A549 (cell line): ENCODE results near the gene TSC22D1. TPM values are rescaled to one million over a fixed set of nuclear protein-coding genes. Genes with fewer than 3 reads are reported as not detected.

Experiments
- ATAC-seq, 2 experiments: fragments of 200-7000 bp in 1 of 2; fragments of >200 bp in 1 of 2; cut with Nextera tagmentation in 1 of 2; cut with Tn5 transposase in 1 of 2; 3 replicates each; pipeline versions ENCODE4 v1.8.0 to v1.9.1; 2018 to 2020; ENCODE audit warnings: mild to moderate bottlenecking in 1 of 2, moderate library complexity in 1 of 2
- CTCF ChIA-PET: fragments of 300-600 bp; sonication (Branson Sonifier 250); formaldehyde crosslinking; extraction: SDS; loops from one replicate; lab custom pipeline; 2021; ENCODE audit warnings: antibody characterized with exemption, inconsistent platforms; lab: Yijun Ruan, JAX
- POLR2A ChIA-PET: fragments of 350-600 bp; formaldehyde crosslinking; extraction: SDS; loops from one replicate; lab custom pipeline; 2021; ENCODE audit warnings: antibody characterized with exemption, inconsistent platforms; lab: Yijun Ruan, JAX
- DNase-seq, 2 experiments: peaks; one replicate each; pipeline versions ENCODE4 v3.0.0 to v3.0.0-alpha.2; 2011 to 2016; ENCODE audit warnings: low read depth in 1 of 2, low spot score in 1 of 2
- FAIRE-seq: peaks from 2 replicates; lab custom pipeline; 2011; peaks lifted over from hg19 to GRCh38; lab: Jason Lieb, UNC
- H3K27ac ChIP-seq, 2 experiments: fragments of >200 bp; sonication (Bioruptor Twin); formaldehyde crosslinking; 3 replicates each; pipeline ENCODE4 v1.5.1; 2016 to 2017
- H3K4me1 ChIP-seq: fragments of >200 bp; sonication (Bioruptor Twin); formaldehyde crosslinking; 3 replicates; pipeline ENCODE4 v1.6.1; 2016
- H3K4me2 ChIP-seq: fragments of >200 bp; sonication (Bioruptor Twin); formaldehyde crosslinking; 3 replicates; pipeline ENCODE4 v1.6.1; 2016
- H3K4me3 ChIP-seq: fragments of >200 bp; sonication (Bioruptor Twin); formaldehyde crosslinking; 3 replicates; pipeline ENCODE4 v1.5.1; 2016
- H3K9me3 ChIP-seq: fragments of >200 bp; sonication (Bioruptor Twin); formaldehyde crosslinking; 3 replicates; pipeline ENCODE4 v1.6.1; 2016
- BHLHE40 ChIP-seq: IDR thresholded peaks from 2 replicates; pipeline ENCODE4 v1.6.1; 2012; ENCODE audit warnings: low read depth, low read length, inconsistent platforms
- CBX2 ChIP-seq: fragments of 200-600 bp; sonication (generic); IDR thresholded peaks from 2 replicates; pipeline ENCODE4 v1.6.1; 2016; ENCODE audit warnings: low read depth, mild to moderate bottlenecking, borderline replicate concordance
- CHD2 ChIP-seq: fragments of 150-350 bp; IDR thresholded peaks from 2 replicates; pipeline ENCODE4 v1.6.1; 2014; ENCODE audit warnings: low read length; ENCODE audit not compliant: partially characterized antibody
- E2F6 ChIP-seq: IDR thresholded peaks from 2 replicates; pipeline ENCODE4 v1.6.1; 2012; ENCODE audit warnings: low read depth, borderline replicate concordance
- EHF ChIP-seq: fragments of 250-450 bp; sonication (Bioruptor Pico); IDR thresholded peaks from 2 replicates; pipeline ENCODE4 v1.5.0; 2020; ENCODE audit warnings: mild to moderate bottlenecking
- ELK1 ChIP-seq: fragments of 150-350 bp; IDR thresholded peaks from 2 replicates; pipeline ENCODE4 v1.6.1; 2014; ENCODE audit warnings: low read depth, mild to moderate bottlenecking, low read length
- FOSB ChIP-seq: fragments of 250-450 bp; sonication (Bioruptor Pico); IDR thresholded peaks from 2 replicates; pipeline ENCODE4 v1.5.0; 2020; ENCODE audit warnings: mild to moderate bottlenecking, moderate library complexity
- FOXS1 ChIP-seq: fragments of 250-450 bp; sonication (Bioruptor Pico); IDR thresholded peaks from 2 replicates; pipeline ENCODE4 v1.5.0; 2020; ENCODE audit warnings: mild to moderate bottlenecking, moderate library complexity
- HMGXB4 ChIP-seq: fragments of 250-450 bp; sonication (Bioruptor Pico); IDR thresholded peaks from 2 replicates; pipeline ENCODE4 v1.5.0; 2021; ENCODE audit warnings: mild to moderate bottlenecking, moderate library complexity, borderline replicate concordance
- HOXA7 ChIP-seq: fragments of 250-450 bp; sonication (Bioruptor Pico); IDR thresholded peaks from 2 replicates; pipeline ENCODE4 v1.5.0; 2020; ENCODE audit warnings: mild to moderate bottlenecking, moderate library complexity
- HOXB5 ChIP-seq: fragments of 250-450 bp; sonication (Bioruptor Pico); IDR thresholded peaks from 2 replicates; pipeline ENCODE4 v1.5.0; 2020; ENCODE audit warnings: mild to moderate bottlenecking, moderate library complexity
- JUNB ChIP-seq: fragments of >200 bp; sonication (Bioruptor Twin); formaldehyde crosslinking; IDR thresholded peaks from 2 replicates; pipeline ENCODE4 v1.6.1; 2016
- KDM1A ChIP-seq: fragments of 200-600 bp; sonication (generic); IDR thresholded peaks from 2 replicates; pipeline ENCODE4 v1.6.1; 2016; ENCODE audit warnings: low read depth, mild to moderate bottlenecking
- MYC ChIP-seq: IDR thresholded peaks from 2 replicates; pipeline ENCODE4 v1.6.1; 2012; ENCODE audit warnings: mild to moderate bottlenecking, inconsistent platforms, low read length, improper control_type of control experiment, borderline replicate concordance
- NFE2L2 ChIP-seq: fragments of 150-350 bp; conservative IDR thresholded peaks from 2 replicates; pipeline ENCODE4 v1.6.1; 2014; ENCODE audit warnings: low read length
- NPAS2 ChIP-seq: fragments of 250-450 bp; sonication (Bioruptor Pico); IDR thresholded peaks from 2 replicates; pipeline ENCODE4 v1.8.0; 2022; ENCODE audit warnings: mild to moderate bottlenecking, moderate library complexity, borderline replicate concordance
- NR3C1 ChIP-seq: fragments of >200 bp; sonication (Bioruptor Twin); formaldehyde crosslinking; IDR thresholded peaks from 3 replicates; pipeline ENCODE4 v1.6.1; 2017
- PBX3 ChIP-seq: IDR thresholded peaks from 2 replicates; pipeline ENCODE4 v1.6.1; 2012
- PHF8 ChIP-seq: fragments of 200-600 bp; sonication (generic); IDR thresholded peaks from 2 replicates; pipeline ENCODE4 v1.6.1; 2016; ENCODE audit warnings: low read depth, mild to moderate bottlenecking, antibody characterized with exemption, moderate library complexity, borderline replicate concordance
- POLR2A ChIP-seq: IDR thresholded peaks from 2 replicates; pipeline ENCODE4 v1.6.1; 2012; ENCODE audit warnings: mild to moderate bottlenecking, low read length
- POLR2AphosphoS2 ChIP-seq: conservative IDR thresholded peaks from 2 replicates; pipeline ENCODE4 v1.6.1; 2012; ENCODE audit warnings: low read length, improper control_type of control experiment, inconsistent platforms
- REST ChIP-seq: fragments of 200-600 bp; sonication (generic); IDR thresholded peaks from 2 replicates; pipeline ENCODE4 v1.6.1; 2016; ENCODE audit warnings: antibody characterized with exemption, mild to moderate bottlenecking, moderate library complexity
- RFX5 ChIP-seq: fragments of 450-650 bp; IDR thresholded peaks from 2 replicates; pipeline ENCODE4 v1.7.1; 2014; ENCODE audit warnings: antibody characterized with exemption, mild to moderate bottlenecking, moderate library complexity
- RNF2 ChIP-seq: fragments of 200-600 bp; sonication (generic); IDR thresholded peaks from 2 replicates; pipeline ENCODE4 v1.6.1; 2016; ENCODE audit warnings: low read depth, mild to moderate bottlenecking, antibody characterized with exemption, moderate library complexity, borderline replicate concordance
- TFCP2L1 ChIP-seq: fragments of 250-450 bp; sonication (Bioruptor Pico); IDR thresholded peaks from 2 replicates; pipeline ENCODE4 v1.5.0; 2021; ENCODE audit warnings: mild to moderate bottlenecking
- TP53 ChIP-seq: fragments of 250-450 bp; sonication (Bioruptor Pico); IDR thresholded peaks from 2 replicates; pipeline ENCODE4 v1.5.0; 2021; ENCODE audit warnings: mild to moderate bottlenecking, moderate library complexity
- USF2 ChIP-seq: fragments of 450-650 bp; IDR thresholded peaks from 2 replicates; pipeline ENCODE4 v1.6.1; 2014; ENCODE audit warnings: antibody characterized with exemption
- WGBS: methylation state at CpG from one replicate; pipeline ENCODE4 v1.1.6; 2017; ENCODE audit errors: missing lambda C conversion rate; 5-methylcytosine and 5-hydroxymethylcytosine counted together
- polyA plus RNA-seq, 4 experiments: library from polyadenylated mRNA; depleted of rRNA in 3 of 4; stranded (reverse); fragments of >200 nt; fragmentation: RNase III in 1 of 4; extraction: RNeasy Plus Mini Kit Qiagen cat#74134 plus additional on column Dnase treatment in 1 of 4; gene quantifications; 2 replicates in 3 of 4; 3 replicates in 1 of 4; pipeline ENCODE4 v1.2.3, GENCODE V29; 2011 to 2017

Gene TSC22D1
- polyA plus RNA-seq, 2 of the 4 experiments (the other 2 are of a cell fraction), result 66.8 to 196 TPM

GRCh38 chr13:44412346-44412935, 163.7 kb downstream of the TSC22D1 start:
- TF ChIP-seq POLR2A, result no peak
- no peak for TF ChIP-seq FOXS1 (CRISPR knock-in tag)
- no peak for TF ChIP-seq MYC
- TF ChIP-seq POLR2AphosphoS2, result no peak
- no peak for TF ChIP-seq CHD2
- TF ChIP-seq BHLHE40, result no peak
- TF ChIP-seq NFE2L2, result no peak
- TF ChIP-seq NPAS2, result no peak
- no peak for TF ChIP-seq E2F6
- TF ChIP-seq HMGXB4, result no peak
- no peak for TF ChIP-seq RNF2
- TF ChIP-seq REST, result no peak
- TF ChIP-seq EHF (CRISPR knock-in tag), result no peak
- no peak for TF ChIP-seq RFX5
- no peak for TF ChIP-seq HOXA7 (CRISPR knock-in tag)
- TF ChIP-seq JUNB, result no peak
- TF ChIP-seq USF2, result no peak
- TF ChIP-seq ELK1, result no peak
- no peak for TF ChIP-seq TP53 (CRISPR knock-in tag)
- no peak for TF ChIP-seq PHF8
- WGBS, result 93% methylated on average over 16 of the region's 16 CpGs
- ChIA-PET POLR2A (no interaction called here), CTCF (no interaction called here)
- H3K27ac ChIP-seq, result peak overlapping the region in 1 of 2 experiments; percentile 21; a peak in 1 of 6 replicates
- no peaks in the 10 kb centered on the region for H3K9me3 ChIP-seq
- no peaks in the 10 kb centered on the region for H3K4me1 ChIP-seq
- H3K4me3 ChIP-seq, result no peak overlapping the region
- DNase-seq (no peak), FAIRE-seq (no peak), ATAC-seq (no peak)
- no peak overlapping the region for H3K4me2 ChIP-seq

GRCh38 chr13:44411841-44412240, 164.3 kb downstream of the TSC22D1 start:
- H3K9me3 ChIP-seq, result no peaks in the 10 kb centered on the region
- 93% methylated on average over 2 of the region's 2 CpGs for WGBS
- H3K27ac ChIP-seq, result no peak overlapping the region; a peak in 1 of 6 replicates
- no peak for ATAC-seq
- FAIRE-seq, result no peak
- ChIA-PET POLR2A (no interaction called here), CTCF (no interaction called here)
- no peak overlapping the region for H3K4me3 ChIP-seq
- no peak overlapping the region for H3K4me2 ChIP-seq
- H3K4me1 ChIP-seq, result no peaks in the 10 kb centered on the region
- DNase-seq, result no peak
- TF ChIP-seq E2F6 (no peak), HMGXB4 (no peak), NR3C1 (no peak), KDM1A (no peak), PBX3 (no peak), FOSB (CRISPR knock-in tag) (no peak), TFCP2L1 (CRISPR knock-in tag) (no peak), HOXB5 (no peak), CBX2 (no peak), RFX5 (no peak)
